SK-N-SH (cell line): Measurements from ENCODE around the gene LCN15.

Experiments used
- EP300 ChIP-seq, 2 experiments: IDR thresholded peaks; 2 replicates each; pipeline versions ENCODE4 v1.4.0 to v1.6.1; 2012; ENCODE audit warnings: borderline replicate concordance in 1 of 2, low read depth in 1 of 2, low read length in 1 of 2
- JUND ChIP-seq: IDR thresholded peaks from 2 replicates; pipeline ENCODE4 v1.4.0; 2012
- RAD21 ChIP-seq: IDR thresholded peaks from 2 replicates; pipeline ENCODE4 v1.6.1; 2012; ENCODE audit warnings: mild to moderate bottlenecking, low read length
- RCOR1 ChIP-seq: fragments of 150-350 bp; IDR thresholded peaks from 2 replicates; pipeline ENCODE4 v1.6.1; 2017; ENCODE audit warnings: antibody characterized with exemption, low read length
- RXRA ChIP-seq: IDR thresholded peaks from 2 replicates; pipeline ENCODE4 v1.4.0; 2012; ENCODE audit warnings: low read depth, mild to moderate bottlenecking, borderline replicate concordance
- SIN3A ChIP-seq: IDR thresholded peaks from 2 replicates; pipeline ENCODE4 v1.6.1; 2012; ENCODE audit warnings: low read depth, mild to moderate bottlenecking, low read length, moderate library complexity, borderline replicate concordance
- TAF1 ChIP-seq: IDR thresholded peaks from 2 replicates; pipeline ENCODE4 v1.6.1; 2012; ENCODE audit warnings: low read depth, mild to moderate bottlenecking, low read length, moderate library complexity, borderline replicate concordance
- YY1 ChIP-seq: IDR thresholded peaks from 2 replicates; pipeline ENCODE4 v1.4.0; 2012; ENCODE audit warnings: low read depth, mild to moderate bottlenecking
- TF ChIP-seq, protein P1 (sequence below): IDR thresholded peaks from 2 replicates; pipeline ENCODE4 v1.6.1; 2012; ENCODE audit warnings: mild to moderate bottlenecking, low read depth, low read length, moderate library complexity
- TF ChIP-seq, protein P2 (sequence below): fragments of 200-600 bp; sonication (generic); IDR thresholded peaks from 2 replicates; pipeline ENCODE4 v1.6.1; 2017; ENCODE audit warnings: antibody characterized with exemption, mild to moderate bottlenecking, moderate library complexity
- TF ChIP-seq, protein P3 (sequence below): IDR thresholded peaks from 2 replicates; pipeline ENCODE4 v1.4.0; 2012; ENCODE audit warnings: low read depth

DNA sequence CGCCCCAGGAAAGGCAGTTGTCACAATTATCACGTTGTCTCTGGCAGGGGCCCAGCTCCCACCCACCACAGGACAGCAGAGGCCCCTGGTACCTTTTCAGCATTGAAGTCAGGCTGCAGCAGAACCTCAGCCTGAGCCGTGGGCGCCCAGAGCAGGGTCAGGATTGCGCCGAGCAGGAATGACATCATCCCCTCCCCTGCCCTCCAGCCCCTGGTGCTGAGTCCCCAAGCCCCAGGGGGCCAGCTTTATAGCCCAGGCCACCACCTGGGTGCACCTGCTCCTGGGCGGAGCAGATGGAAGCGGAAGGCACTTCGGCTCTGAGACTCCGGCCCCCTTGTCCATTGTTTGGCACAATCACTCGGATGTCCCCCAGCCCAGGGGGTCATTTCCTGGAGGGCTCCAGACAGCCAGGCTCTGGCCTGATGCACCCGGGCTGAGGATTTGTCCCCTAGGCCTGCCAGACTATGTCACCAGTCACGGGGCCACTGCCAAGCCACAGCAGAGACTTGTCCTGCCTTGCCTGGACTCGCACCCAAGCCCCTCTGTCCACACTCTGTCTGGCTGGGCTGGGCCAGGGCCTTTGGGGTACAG, at the start of gene LCN15:
- TF ChIP-seq, protein P1, sequence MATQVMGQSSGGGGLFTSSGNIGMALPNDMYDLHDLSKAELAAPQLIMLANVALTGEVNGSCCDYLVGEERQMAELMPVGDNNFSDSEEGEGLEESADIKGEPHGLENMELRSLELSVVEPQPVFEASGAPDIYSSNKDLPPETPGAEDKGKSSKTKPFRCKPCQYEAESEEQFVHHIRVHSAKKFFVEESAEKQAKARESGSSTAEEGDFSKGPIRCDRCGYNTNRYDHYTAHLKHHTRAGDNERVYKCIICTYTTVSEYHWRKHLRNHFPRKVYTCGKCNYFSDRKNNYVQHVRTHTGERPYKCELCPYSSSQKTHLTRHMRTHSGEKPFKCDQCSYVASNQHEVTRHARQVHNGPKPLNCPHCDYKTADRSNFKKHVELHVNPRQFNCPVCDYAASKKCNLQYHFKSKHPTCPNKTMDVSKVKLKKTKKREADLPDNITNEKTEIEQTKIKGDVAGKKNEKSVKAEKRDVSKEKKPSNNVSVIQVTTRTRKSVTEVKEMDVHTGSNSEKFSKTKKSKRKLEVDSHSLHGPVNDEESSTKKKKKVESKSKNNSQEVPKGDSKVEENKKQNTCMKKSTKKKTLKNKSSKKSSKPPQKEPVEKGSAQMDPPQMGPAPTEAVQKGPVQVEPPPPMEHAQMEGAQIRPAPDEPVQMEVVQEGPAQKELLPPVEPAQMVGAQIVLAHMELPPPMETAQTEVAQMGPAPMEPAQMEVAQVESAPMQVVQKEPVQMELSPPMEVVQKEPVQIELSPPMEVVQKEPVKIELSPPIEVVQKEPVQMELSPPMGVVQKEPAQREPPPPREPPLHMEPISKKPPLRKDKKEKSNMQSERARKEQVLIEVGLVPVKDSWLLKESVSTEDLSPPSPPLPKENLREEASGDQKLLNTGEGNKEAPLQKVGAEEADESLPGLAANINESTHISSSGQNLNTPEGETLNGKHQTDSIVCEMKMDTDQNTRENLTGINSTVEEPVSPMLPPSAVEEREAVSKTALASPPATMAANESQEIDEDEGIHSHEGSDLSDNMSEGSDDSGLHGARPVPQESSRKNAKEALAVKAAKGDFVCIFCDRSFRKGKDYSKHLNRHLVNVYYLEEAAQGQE, result no peak
- TF ChIP-seq YY1, result no peak
- no peak for TF ChIP-seq RAD21
- TF ChIP-seq EP300 (IDR thresholded peaks at IDR 0.05; ENCODE audit: borderline replicate concordance in 1 of 2, low read depth in 1 of 2, low read length in 1 of 2), result no peak
- TF ChIP-seq SIN3A, result no peak
- TF ChIP-seq, protein P2, sequence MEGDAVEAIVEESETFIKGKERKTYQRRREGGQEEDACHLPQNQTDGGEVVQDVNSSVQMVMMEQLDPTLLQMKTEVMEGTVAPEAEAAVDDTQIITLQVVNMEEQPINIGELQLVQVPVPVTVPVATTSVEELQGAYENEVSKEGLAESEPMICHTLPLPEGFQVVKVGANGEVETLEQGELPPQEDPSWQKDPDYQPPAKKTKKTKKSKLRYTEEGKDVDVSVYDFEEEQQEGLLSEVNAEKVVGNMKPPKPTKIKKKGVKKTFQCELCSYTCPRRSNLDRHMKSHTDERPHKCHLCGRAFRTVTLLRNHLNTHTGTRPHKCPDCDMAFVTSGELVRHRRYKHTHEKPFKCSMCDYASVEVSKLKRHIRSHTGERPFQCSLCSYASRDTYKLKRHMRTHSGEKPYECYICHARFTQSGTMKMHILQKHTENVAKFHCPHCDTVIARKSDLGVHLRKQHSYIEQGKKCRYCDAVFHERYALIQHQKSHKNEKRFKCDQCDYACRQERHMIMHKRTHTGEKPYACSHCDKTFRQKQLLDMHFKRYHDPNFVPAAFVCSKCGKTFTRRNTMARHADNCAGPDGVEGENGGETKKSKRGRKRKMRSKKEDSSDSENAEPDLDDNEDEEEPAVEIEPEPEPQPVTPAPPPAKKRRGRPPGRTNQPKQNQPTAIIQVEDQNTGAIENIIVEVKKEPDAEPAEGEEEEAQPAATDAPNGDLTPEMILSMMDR, result no peak
- TF ChIP-seq RCOR1, result no peak
- no peak for TF ChIP-seq TAF1
- TF ChIP-seq, protein P3, sequence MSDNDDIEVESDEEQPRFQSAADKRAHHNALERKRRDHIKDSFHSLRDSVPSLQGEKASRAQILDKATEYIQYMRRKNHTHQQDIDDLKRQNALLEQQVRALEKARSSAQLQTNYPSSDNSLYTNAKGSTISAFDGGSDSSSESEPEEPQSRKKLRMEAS, result no peak
- TF ChIP-seq RXRA, result no peak
- no peak for TF ChIP-seq JUND
